GM18861 (cell line): ENCODE measurements around the gene COL9A2.
A peak's percentile ranks its signal among the peaks of the same experiment; 100 is the strongest.

Experiments
- ATAC-seq: cut with Tn5 transposase; IDR thresholded peaks from one replicate; pipeline ENCODE4 v1.9.1; 2021; ENCODE audit not compliant: unreplicated experiment

Gene COL9A2

GRCh38 chr1:40264354-40264781 lies 52.7 kb downstream of the COL9A2 start:
- no peak for ATAC-seq

DNA sequence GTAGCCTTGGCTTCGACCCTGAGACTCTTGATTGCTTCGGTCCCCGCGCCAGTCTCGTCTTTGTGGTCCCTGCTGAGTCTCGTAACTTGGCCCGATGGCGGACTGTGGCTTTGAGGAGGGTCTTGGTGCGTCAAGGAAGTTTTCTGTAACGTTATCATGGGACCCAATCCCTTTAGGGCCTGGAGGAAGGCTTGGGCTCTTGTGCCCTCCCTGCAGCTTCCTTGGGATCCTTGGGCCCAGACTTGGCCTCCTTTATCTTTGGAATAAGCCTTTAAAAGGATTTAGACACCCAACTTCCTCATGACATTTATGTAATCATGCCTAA lies 58.7 kb downstream of the COL9A2 start:
- no peak for ATAC-seq

- ATAC-seq: peak; percentile 80
These were observed 59.2 kb downstream of the COL9A2 start, which contains the start of gene ZMPSTE24 for GRCh38 chr1:40257688-40258444. Gene ZMPSTE24 (plus strand): TSS chr1:40258236. CDS start chr1:40258272, 36 bp downstream.

- ATAC-seq: peak; percentile 3
These were observed 59.8 kb downstream of the COL9A2 start for GRCh38 chr1:40257313-40257687.

DNA sequence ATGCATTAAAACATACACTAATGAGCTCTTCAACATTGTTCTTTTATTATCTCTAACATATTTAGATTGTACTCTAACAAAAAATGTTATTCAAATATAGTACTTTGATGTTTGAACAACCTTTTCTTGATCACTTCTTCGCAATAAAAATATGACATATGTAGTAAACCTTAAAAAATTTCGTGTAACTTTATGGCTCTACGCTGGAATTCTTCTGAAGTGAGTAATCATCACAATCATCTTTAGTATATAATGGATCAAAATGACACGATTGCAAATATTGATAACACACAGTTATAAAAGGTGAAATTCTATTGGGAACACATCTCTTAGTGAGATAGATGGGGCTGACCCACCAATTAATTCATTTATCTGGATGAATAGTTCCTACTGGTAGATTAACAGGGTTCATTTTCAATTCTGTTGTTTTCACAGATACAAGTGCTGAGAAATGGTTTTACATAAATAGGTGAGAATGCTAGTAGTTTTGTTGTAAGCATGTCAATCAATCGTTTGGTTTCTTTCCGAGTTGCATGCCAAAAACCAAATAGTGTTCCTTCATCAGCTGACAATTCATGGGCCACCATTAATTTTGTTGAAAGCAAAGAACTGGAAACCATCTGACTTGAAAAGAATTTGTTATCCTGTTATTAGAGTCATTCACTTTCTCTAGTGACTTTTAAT lies 60.5 kb downstream of the COL9A2 start:
- ATAC-seq: no peak

DNA sequence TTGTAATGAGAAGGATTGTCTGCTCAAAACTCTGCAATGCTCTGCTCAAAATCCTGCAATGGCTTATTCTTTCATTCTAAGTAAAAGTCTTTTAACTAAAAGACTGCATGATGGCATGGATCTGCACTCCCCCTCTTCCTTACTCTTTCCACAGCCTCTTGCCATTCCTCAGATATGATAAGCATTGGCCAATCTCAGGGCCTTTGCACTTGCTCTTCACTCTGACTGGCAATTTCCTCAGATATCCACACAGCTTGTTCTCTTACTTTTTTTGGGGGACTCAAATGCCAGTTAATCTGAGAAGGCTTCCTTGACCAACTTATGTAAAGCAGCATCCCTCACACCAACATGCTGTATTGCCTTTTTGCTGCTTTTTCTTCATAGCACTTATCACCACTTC lies 61.9 kb downstream of the COL9A2 start:
- no peak for ATAC-seq

GRCh38 chr1:40252601-40253000 lies 64.5 kb downstream of the COL9A2 start:
- no peak for ATAC-seq

GRCh38 chr1:40251456-40251855 lies 65.6 kb downstream of the COL9A2 start:
- no peak for ATAC-seq
